SU-DHL-6 (cell line): ENCODE results near the gene PBX1.

Experiments used
- H2AFZ ChIP-seq: fragments of 200-600 bp; sonication (generic); 2 replicates; pipeline ENCODE4 v1.6.1; 2014; ENCODE audit warnings: low read depth, mild to moderate bottlenecking, moderate library complexity, mixed read lengths, antibody characterized with exemption, low read length; ENCODE audit not compliant: severe bottlenecking
- H3F3A ChIP-seq: fragments of 200-600 bp; shearing (Covaris generic); 2 replicates; pipeline ENCODE4 v1.6.0; 2016; ENCODE audit warnings: antibody characterized with exemption, mild to moderate bottlenecking; ENCODE audit not compliant: insufficient read depth
- H3K27ac ChIP-seq: fragments of 200-600 bp; sonication (generic); 2 replicates; pipeline ENCODE4 v1.5.1; 2016; ENCODE audit warnings: low read depth, mild to moderate bottlenecking, low read length, moderate library complexity, mixed read lengths
- H3K27me3 ChIP-seq: fragments of 200-600 bp; sonication (generic), shearing (Covaris generic); 2 replicates; pipeline ENCODE4 v1.6.0; 2014; ENCODE audit warnings: mild to moderate bottlenecking, low read length
- H3K36me3 ChIP-seq: fragments of 200-600 bp; sonication (generic); 2 replicates; pipeline ENCODE4 v1.6.1; 2014; ENCODE audit warnings: mild to moderate bottlenecking, low read length, mixed read lengths
- H3K4me2 ChIP-seq: fragments of 300-600, 200-600 bp; shearing (Covaris generic), sonication (generic); 2 replicates; pipeline ENCODE4 v1.6.0; 2014; ENCODE audit warnings: low read length, low read depth, mild to moderate bottlenecking; ENCODE audit not compliant: poor library complexity, severe bottlenecking
- H3K4me3 ChIP-seq: fragments of 200-600 bp; sonication (generic); 2 replicates; pipeline ENCODE4 v1.5.1; 2014; ENCODE audit warnings: antibody characterized with exemption, low read length, mild to moderate bottlenecking, mixed read lengths; ENCODE audit not compliant: insufficient read depth, poor library complexity, severe bottlenecking
- H3K79me2 ChIP-seq: fragments of 200-600 bp; sonication (generic); 2 replicates; pipeline ENCODE4 v1.6.1; 2014; ENCODE audit warnings: mild to moderate bottlenecking, low read length, moderate library complexity; ENCODE audit not compliant: insufficient read depth
- H3K9ac ChIP-seq: fragments of 200-600 bp; sonication (generic); 2 replicates; pipeline ENCODE4 v1.7.0; 2014; ENCODE audit warnings: mild to moderate bottlenecking, low read length
- H3K9me2 ChIP-seq: fragments of 200-600 bp; sonication (generic); replicated peaks from 2 replicates; pipeline ENCODE4 v1.6.1; 2014; ENCODE audit warnings: low read length; ENCODE audit not compliant: insufficient read depth
- H3K9me3 ChIP-seq: fragments of 200-600 bp; sonication (generic); 2 replicates; pipeline ENCODE4 v1.6.1; 2014; ENCODE audit warnings: low read length, mixed read lengths; ENCODE audit not compliant: insufficient read depth
- H4K20me1 ChIP-seq: fragments of 200-600 bp; sonication (generic); 2 replicates; pipeline ENCODE4 v1.6.1; 2014; ENCODE audit warnings: low read depth, mild to moderate bottlenecking, antibody characterized with exemption, low read length, moderate library complexity, mixed read lengths
- EZH2phosphoT487 ChIP-seq: fragments of 200-600 bp; sonication (generic), shearing (Covaris generic); conservative IDR thresholded peaks from 2 replicates; pipeline ENCODE4 v1.6.1; 2018; ENCODE audit warnings: mild to moderate bottlenecking, antibody characterized with exemption, low read length, moderate library complexity, mixed read lengths
- TF ChIP-seq, protein P1 (sequence below): fragments of 200-600 bp; sonication (generic); IDR thresholded peaks from one replicate; pipeline ENCODE4 v1.5.1; 2017; ENCODE audit warnings: antibody characterized with exemption, mild to moderate bottlenecking, low read length, moderate library complexity; ENCODE audit not compliant: insufficient read depth, poor library complexity, severe bottlenecking

Gene PBX1

DNA sequence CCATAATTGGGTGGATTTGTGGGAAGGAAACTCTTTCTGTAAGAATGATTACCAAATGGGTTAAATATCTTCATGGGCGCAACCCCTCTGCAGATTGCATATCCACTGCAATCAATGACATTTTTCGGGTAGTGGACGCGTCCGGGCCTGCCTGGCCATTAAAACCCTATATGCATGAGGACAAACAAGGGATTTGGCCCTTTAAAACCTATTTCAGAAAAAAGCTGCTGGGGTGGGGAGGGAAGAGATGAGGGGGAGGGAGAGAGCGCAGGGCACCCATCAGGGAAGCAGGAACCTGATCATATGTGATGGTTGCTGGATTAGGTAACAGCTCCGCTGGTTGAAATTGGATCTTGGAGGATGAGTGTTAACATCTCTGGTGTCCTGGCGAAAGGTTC lies 228.8 kb downstream of the PBX1 start:
- TF ChIP-seq EZH2phosphoT487 = no peak
- TF ChIP-seq, protein P1, sequence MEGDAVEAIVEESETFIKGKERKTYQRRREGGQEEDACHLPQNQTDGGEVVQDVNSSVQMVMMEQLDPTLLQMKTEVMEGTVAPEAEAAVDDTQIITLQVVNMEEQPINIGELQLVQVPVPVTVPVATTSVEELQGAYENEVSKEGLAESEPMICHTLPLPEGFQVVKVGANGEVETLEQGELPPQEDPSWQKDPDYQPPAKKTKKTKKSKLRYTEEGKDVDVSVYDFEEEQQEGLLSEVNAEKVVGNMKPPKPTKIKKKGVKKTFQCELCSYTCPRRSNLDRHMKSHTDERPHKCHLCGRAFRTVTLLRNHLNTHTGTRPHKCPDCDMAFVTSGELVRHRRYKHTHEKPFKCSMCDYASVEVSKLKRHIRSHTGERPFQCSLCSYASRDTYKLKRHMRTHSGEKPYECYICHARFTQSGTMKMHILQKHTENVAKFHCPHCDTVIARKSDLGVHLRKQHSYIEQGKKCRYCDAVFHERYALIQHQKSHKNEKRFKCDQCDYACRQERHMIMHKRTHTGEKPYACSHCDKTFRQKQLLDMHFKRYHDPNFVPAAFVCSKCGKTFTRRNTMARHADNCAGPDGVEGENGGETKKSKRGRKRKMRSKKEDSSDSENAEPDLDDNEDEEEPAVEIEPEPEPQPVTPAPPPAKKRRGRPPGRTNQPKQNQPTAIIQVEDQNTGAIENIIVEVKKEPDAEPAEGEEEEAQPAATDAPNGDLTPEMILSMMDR = no peak
- Histone ChIP-seq H3K9ac (no peak overlapping the region), H3K9me2 (no peaks in the 10 kb centered on the region), H2AFZ (no peak overlapping the region), H3F3A (no peaks in the 10 kb centered on the region), H3K36me3 (no peaks in the 10 kb centered on the region), H3K79me2 (no peaks in the 10 kb centered on the region), H4K20me1 (no peaks in the 10 kb centered on the region), H3K4me2 (no peak overlapping the region), H3K4me3 (no peak overlapping the region), H3K27me3 (no peaks in the 10 kb centered on the region), H3K9me3 (no peaks in the 10 kb centered on the region), H3K27ac (no peak overlapping the region)

DNA sequence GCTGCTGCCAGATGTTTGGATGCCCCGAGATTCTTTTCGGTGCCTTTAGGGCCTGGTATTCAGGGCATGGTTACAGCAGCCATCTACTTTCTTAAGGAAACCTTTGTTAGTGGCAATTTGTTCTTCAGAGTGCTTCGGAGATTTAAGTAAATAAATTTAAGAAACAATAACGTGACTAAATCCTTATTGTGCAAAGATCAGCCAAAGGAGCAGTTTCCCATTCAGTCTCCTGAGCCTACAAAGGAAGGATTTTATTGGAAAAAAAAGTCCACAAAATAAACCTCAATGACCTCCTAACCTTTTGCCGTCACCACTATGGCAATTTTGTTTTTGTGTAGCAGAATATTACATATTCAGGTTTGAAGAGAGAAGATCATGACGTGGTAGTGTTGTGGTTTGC lies 231.1 kb downstream of the PBX1 start:
- Histone ChIP-seq H3K27ac (no peak overlapping the region), H3K9ac (no peak overlapping the region), H3K79me2 (no peaks in the 10 kb centered on the region), H3K9me3 (no peaks in the 10 kb centered on the region), H3F3A (no peaks in the 10 kb centered on the region), H3K27me3 (no peaks in the 10 kb centered on the region), H2AFZ (no peak overlapping the region), H3K36me3 (no peaks in the 10 kb centered on the region), H3K9me2 (no peaks in the 10 kb centered on the region), H3K4me2 (no peak overlapping the region), H4K20me1 (no peaks in the 10 kb centered on the region), H3K4me3 (no peak overlapping the region)
- TF ChIP-seq EZH2phosphoT487 = no peak
- TF ChIP-seq, protein P1 = no peak

DNA sequence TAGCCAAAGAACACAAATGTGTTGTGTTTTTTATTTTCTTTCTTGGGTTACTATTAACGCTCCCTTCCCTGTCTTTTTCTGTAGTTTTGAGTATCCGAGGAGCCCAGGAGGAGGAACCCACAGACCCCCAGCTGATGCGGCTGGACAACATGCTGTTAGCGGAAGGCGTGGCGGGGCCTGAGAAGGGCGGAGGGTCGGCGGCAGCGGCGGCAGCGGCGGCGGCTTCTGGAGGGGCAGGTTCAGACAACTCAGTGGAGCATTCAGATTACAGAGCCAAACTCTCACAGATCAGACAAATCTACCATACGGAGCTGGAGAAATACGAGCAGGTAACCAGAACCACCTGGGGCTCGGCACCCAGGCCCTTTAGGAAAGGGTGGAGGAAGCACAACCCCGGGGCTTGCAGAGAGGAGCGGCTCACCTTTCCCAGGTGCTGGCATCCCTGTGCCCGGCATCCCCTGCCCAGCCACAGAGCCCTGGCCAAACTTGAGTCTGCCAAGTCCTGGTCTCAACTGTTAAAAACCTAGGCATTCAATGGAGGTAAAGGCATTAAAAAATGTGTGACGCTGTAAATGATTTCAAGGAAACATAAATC lies 233.5 kb downstream of the PBX1 start:
- H3K36me3 ChIP-seq = no peaks in the 10 kb centered on the region
- H3K9ac ChIP-seq = no peak overlapping the region
- H3K4me2 ChIP-seq = no peak overlapping the region
- H3F3A ChIP-seq = no peaks in the 10 kb centered on the region
- H3K27me3 ChIP-seq = no peaks in the 10 kb centered on the region
- H3K27ac ChIP-seq = no peak overlapping the region
- no peaks in the 10 kb centered on the region for H3K9me2 ChIP-seq
- no peaks in the 10 kb centered on the region for H3K79me2 ChIP-seq
- H4K20me1 ChIP-seq = no peaks in the 10 kb centered on the region
- no peak overlapping the region for H2AFZ ChIP-seq
- no peaks in the 10 kb centered on the region for H3K9me3 ChIP-seq
- H3K4me3 ChIP-seq = no peak overlapping the region
- TF ChIP-seq, protein P1 = no peak
- TF ChIP-seq EZH2phosphoT487 = no peak
